Astrocyte (in vitro differentiated cells and primary cell): ENCODE data around the gene PTMA. TPM values are rescaled to one million over a fixed set of nuclear protein-coding genes. Genes with fewer than 3 reads are reported as not detected.

Experiments used
- DNase-seq: peaks from one replicate; pipeline ENCODE4 v3.0.0-alpha.2; 2010; ENCODE audit warnings: low read depth
- FAIRE-seq: peaks from 2 replicates; lab custom pipeline; 2011; peaks lifted over from hg19 to GRCh38; lab: Jason Lieb, UNC
- H2AFZ ChIP-seq: 2 replicates; pipeline ENCODE4 v1.6.0; 2012; ENCODE audit warnings: low read depth, low read length, inconsistent platforms
- H3K27ac ChIP-seq: 2 replicates; pipeline ENCODE4 v1.5.1; 2011; ENCODE audit warnings: low read depth, low read length, inconsistent platforms
- H3K27me3 ChIP-seq: 2 replicates; pipeline ENCODE4 v1.6.0; 2011; ENCODE audit warnings: low read length, inconsistent platforms; ENCODE audit not compliant: insufficient read depth
- H3K36me3 ChIP-seq: 2 replicates; pipeline ENCODE4 v1.5.1; 2011; ENCODE audit warnings: low read length, inconsistent platforms; ENCODE audit not compliant: insufficient read depth
- H3K4me1 ChIP-seq: 2 replicates; pipeline ENCODE4 v1.5.1; 2011; ENCODE audit warnings: low read length, inconsistent platforms; ENCODE audit not compliant: insufficient read depth
- H3K4me2 ChIP-seq: 2 replicates; pipeline ENCODE4 v1.6.0; 2012; ENCODE audit warnings: low read length, inconsistent platforms
- H3K4me3 ChIP-seq: 2 replicates; pipeline ENCODE4 v1.5.1; 2011; ENCODE audit warnings: low read depth, mild to moderate bottlenecking, low read length, inconsistent platforms; ENCODE audit not compliant: insufficient read depth
- H3K79me2 ChIP-seq: 2 replicates; pipeline ENCODE4 v1.6.0; 2012; ENCODE audit warnings: mild to moderate bottlenecking, low read length, inconsistent platforms; ENCODE audit not compliant: insufficient read depth
- H3K9ac ChIP-seq: 2 replicates; pipeline ENCODE4 v1.6.0; 2012; ENCODE audit warnings: mild to moderate bottlenecking, low read length, inconsistent platforms
- H3K9me3 ChIP-seq: 2 replicates; pipeline ENCODE4 v1.5.1; 2012; ENCODE audit warnings: low read depth, mild to moderate bottlenecking, low read length, inconsistent platforms; ENCODE audit not compliant: insufficient read depth
- H4K20me1 ChIP-seq: 2 replicates; pipeline ENCODE4 v1.6.0; 2012; ENCODE audit warnings: low read length, inconsistent platforms; ENCODE audit not compliant: insufficient read depth
- H3K27ac Mint-ChIP-seq: one replicate; pipeline ENCODE4 v1.8.0; 2021; ENCODE audit warnings: mild to moderate bottlenecking, mixed read lengths; ENCODE audit not compliant: unreplicated experiment
- H3K27me3 Mint-ChIP-seq: one replicate; pipeline ENCODE4 v1.8.0; 2021; ENCODE audit warnings: low read depth, mixed read lengths; ENCODE audit not compliant: unreplicated experiment
- H3K36me3 Mint-ChIP-seq: one replicate; pipeline ENCODE4 v1.8.0; 2021; ENCODE audit warnings: low read depth, mixed read lengths; ENCODE audit not compliant: unreplicated experiment
- H3K4me1 Mint-ChIP-seq: one replicate; pipeline ENCODE4 v1.8.0; 2021; ENCODE audit warnings: low read depth, mixed read lengths; ENCODE audit not compliant: unreplicated experiment
- H3K4me3 Mint-ChIP-seq: one replicate; pipeline ENCODE4 v1.8.0; 2021; ENCODE audit warnings: mild to moderate bottlenecking, moderate library complexity, mixed read lengths; ENCODE audit not compliant: unreplicated experiment
- H3K9me3 Mint-ChIP-seq: one replicate; pipeline ENCODE4 v1.8.0; 2021; ENCODE audit warnings: mild to moderate bottlenecking, mixed read lengths; ENCODE audit not compliant: unreplicated experiment
- EZH2 ChIP-seq: IDR thresholded peaks from 2 replicates; pipeline ENCODE4 v1.6.1; 2012; ENCODE audit warnings: mild to moderate bottlenecking, low read length, inconsistent platforms; ENCODE audit not compliant: insufficient read depth
- total RNA-seq: library from RNA; stranded (reverse); gene quantifications from 2 replicates; pipeline ENCODE4 v1.2.1, GENCODE V29; 2021
- TF ChIP-seq, protein P1 (sequence below): IDR thresholded peaks from 2 replicates; pipeline ENCODE4 v1.5.1; 2011; ENCODE audit warnings: low read depth, mild to moderate bottlenecking, inconsistent platforms, low read length, moderate library complexity; ENCODE audit not compliant: insufficient read depth

PTMA gene
- total RNA-seq, 1 donor from 2014 or later = 469 TPM

DNA sequence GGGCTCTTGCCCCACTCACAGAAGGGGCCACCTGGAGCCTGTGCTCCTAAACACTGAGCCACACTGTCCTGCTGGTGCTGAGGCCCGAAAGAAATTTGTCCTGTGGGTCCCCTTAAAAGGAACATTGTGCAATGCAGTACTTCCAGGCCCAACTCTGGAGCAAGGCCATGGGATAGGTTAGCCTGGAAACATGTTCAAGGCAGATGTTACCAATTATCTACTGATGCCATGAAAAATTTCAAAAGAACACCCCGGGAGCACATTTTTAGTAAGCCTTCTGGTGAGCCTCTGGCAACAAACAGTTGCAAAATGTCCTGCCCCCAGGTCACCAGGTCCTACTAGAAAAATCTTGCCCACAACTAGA is 12.3 kb upstream of the PTMA start:
- Mint-ChIP-seq H3K4me1 (no peaks in the 10 kb centered on the region), H3K9me3 (no peaks in the 10 kb centered on the region)
- no peak overlapping the region for H3K27ac ChIP-seq

DNA sequence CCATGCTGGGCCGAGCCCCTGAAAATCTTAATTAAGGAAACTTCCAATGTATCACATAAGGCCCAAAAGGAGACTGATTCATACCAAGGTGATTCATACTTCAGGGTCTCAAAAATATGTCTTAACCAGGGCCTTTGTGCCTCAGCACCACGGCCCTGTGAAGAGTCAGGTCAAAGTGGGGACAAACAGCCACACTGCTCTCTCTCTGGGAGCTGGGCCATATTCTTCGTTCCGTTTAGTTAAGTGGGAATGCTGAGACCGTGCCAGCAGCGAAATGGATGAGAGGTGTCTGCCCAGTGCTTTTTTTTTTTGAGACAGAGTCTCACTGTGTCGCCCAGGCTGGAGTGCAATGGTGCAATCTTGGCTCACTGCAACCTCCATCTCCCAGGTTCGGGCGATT is 9.3 kb upstream of the PTMA start:
- no peaks in the 10 kb centered on the region for H3K9me3 ChIP-seq
- H3K4me3 Mint-ChIP-seq = no peak overlapping the region
- H3K27ac Mint-ChIP-seq = no peak overlapping the region
- no peaks in the 10 kb centered on the region for H3K9me3 Mint-ChIP-seq
- H3K27ac ChIP-seq = no peak overlapping the region
- peaks cover 9% of the 10 kb centered on the region for H3K27me3 Mint-ChIP-seq
- no peak overlapping the region for H3K4me3 ChIP-seq
- H3K4me1 ChIP-seq = peaks cover 3% of the 10 kb centered on the region
- no peak overlapping the region for H3K4me2 ChIP-seq
- H3K36me3 ChIP-seq = no peaks in the 10 kb centered on the region
- H4K20me1 ChIP-seq = no peaks in the 10 kb centered on the region
- DNase-seq (peak; percentile 71), FAIRE-seq (no peak)
- H3K9ac ChIP-seq = no peak overlapping the region
- no peaks in the 10 kb centered on the region for H3K79me2 ChIP-seq
- H2AFZ ChIP-seq = no peak overlapping the region
- no peaks in the 10 kb centered on the region for H3K27me3 ChIP-seq
- H3K36me3 Mint-ChIP-seq = no peaks in the 10 kb centered on the region
- TF ChIP-seq EZH2 = no peak
- TF ChIP-seq, protein P1, sequence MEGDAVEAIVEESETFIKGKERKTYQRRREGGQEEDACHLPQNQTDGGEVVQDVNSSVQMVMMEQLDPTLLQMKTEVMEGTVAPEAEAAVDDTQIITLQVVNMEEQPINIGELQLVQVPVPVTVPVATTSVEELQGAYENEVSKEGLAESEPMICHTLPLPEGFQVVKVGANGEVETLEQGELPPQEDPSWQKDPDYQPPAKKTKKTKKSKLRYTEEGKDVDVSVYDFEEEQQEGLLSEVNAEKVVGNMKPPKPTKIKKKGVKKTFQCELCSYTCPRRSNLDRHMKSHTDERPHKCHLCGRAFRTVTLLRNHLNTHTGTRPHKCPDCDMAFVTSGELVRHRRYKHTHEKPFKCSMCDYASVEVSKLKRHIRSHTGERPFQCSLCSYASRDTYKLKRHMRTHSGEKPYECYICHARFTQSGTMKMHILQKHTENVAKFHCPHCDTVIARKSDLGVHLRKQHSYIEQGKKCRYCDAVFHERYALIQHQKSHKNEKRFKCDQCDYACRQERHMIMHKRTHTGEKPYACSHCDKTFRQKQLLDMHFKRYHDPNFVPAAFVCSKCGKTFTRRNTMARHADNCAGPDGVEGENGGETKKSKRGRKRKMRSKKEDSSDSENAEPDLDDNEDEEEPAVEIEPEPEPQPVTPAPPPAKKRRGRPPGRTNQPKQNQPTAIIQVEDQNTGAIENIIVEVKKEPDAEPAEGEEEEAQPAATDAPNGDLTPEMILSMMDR = no peak
- H3K4me1 Mint-ChIP-seq = peaks cover 3% of the 10 kb centered on the region

More for the DNA sequence above, 12.3 kb upstream of the PTMA start:
- Mint-ChIP-seq H3K27ac (no peak overlapping the region), H3K4me3 (no peak overlapping the region), H3K27me3 (peaks cover 11% of the 10 kb centered on the region), H3K36me3 (no peaks in the 10 kb centered on the region)
- Histone ChIP-seq H3K9ac (no peak overlapping the region), H4K20me1 (no peaks in the 10 kb centered on the region), H3K79me2 (no peaks in the 10 kb centered on the region), H3K4me2 (no peak overlapping the region), H3K27me3 (no peaks in the 10 kb centered on the region), H3K4me3 (no peak overlapping the region), H3K9me3 (no peaks in the 10 kb centered on the region), H2AFZ (no peak overlapping the region), H3K36me3 (no peaks in the 10 kb centered on the region), H3K4me1 (no peaks in the 10 kb centered on the region)
- DNase-seq = no peak
- peak; percentile 76 for FAIRE-seq
- TF ChIP-seq, protein P1 = no peak
- TF ChIP-seq EZH2 = no peak

DNA sequence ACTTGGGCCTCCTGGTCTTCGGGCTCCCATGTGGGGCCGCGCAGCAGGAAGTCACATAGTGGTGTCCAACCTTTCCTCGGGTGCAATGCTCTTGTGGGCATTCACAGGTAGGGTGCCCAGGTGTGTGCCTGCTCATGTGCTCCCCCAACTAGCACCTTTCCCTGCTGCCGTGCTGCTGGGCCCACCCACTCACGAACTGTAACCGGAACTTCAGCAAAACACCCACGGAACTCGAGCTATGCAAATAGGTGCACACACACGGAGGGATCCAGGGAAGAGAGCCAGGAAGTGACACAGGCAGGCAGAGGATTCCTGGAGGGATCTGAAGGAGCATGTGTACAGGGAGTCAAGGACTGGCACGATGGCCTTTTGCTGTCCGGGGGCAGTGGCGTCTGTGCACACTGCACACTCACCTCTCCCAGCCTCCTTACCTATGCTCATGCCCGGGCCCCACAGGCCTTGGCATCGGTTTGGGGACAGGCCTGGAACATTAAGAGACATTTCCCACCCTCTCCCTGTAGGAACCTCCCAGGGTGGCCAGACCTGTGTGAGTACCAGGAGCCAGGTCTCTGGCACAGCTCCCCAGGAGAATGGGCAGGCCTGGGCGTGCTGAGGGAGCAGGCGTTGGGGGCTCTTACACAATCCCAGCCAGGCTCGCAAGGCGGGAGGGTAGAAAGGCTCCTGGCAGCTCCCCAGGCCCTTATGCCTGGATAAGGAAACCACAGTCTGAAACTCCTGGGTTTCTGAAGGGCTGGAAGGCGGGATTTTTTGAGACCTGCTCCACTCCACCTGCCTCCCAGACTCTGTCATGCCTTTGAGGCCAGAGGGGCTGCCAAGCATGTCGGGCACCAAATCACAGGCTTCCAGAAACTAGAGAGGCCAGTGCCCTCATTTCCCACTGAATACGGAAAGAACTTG is 6.6 kb upstream of the PTMA start:
- H3K9me3 Mint-ChIP-seq = no peaks in the 10 kb centered on the region
- no peaks in the 10 kb centered on the region for H3K27me3 ChIP-seq
- H3K4me3 ChIP-seq = no peak overlapping the region
- peaks cover 3% of the 10 kb centered on the region for H3K4me1 Mint-ChIP-seq
- H2AFZ ChIP-seq = peak overlapping the region; percentile 52
- H3K79me2 ChIP-seq = peaks cover 7% of the 10 kb centered on the region
- TF ChIP-seq EZH2 = no peak
- TF ChIP-seq, protein P1 = no peak
- peaks cover 7% of the 10 kb centered on the region for H3K27me3 Mint-ChIP-seq
- H3K9ac ChIP-seq = no peak overlapping the region
- H3K4me1 ChIP-seq = peaks cover 8% of the 10 kb centered on the region
- H3K4me2 ChIP-seq = peak overlapping the region; percentile 39
- peak overlapping the region; percentile 44 for H3K27ac Mint-ChIP-seq
- H3K27ac ChIP-seq = no peak overlapping the region
- no peaks in the 10 kb centered on the region for H3K36me3 Mint-ChIP-seq
- no peak overlapping the region for H3K4me3 Mint-ChIP-seq
- DNase-seq (peak; percentile 68), FAIRE-seq (no peak)
- no peaks in the 10 kb centered on the region for H3K36me3 ChIP-seq
- H4K20me1 ChIP-seq = no peaks in the 10 kb centered on the region
- H3K9me3 ChIP-seq = no peaks in the 10 kb centered on the region
